Stromal cell of bone marrow (primary cell): Measurements from ENCODE around the gene TCP11.

Source experiments
- DNase-seq: peaks from one replicate; pipeline ENCODE4 v3.0.0-alpha.2; 2012; ENCODE audit warnings: low read depth

The TCP11 gene

DNA sequence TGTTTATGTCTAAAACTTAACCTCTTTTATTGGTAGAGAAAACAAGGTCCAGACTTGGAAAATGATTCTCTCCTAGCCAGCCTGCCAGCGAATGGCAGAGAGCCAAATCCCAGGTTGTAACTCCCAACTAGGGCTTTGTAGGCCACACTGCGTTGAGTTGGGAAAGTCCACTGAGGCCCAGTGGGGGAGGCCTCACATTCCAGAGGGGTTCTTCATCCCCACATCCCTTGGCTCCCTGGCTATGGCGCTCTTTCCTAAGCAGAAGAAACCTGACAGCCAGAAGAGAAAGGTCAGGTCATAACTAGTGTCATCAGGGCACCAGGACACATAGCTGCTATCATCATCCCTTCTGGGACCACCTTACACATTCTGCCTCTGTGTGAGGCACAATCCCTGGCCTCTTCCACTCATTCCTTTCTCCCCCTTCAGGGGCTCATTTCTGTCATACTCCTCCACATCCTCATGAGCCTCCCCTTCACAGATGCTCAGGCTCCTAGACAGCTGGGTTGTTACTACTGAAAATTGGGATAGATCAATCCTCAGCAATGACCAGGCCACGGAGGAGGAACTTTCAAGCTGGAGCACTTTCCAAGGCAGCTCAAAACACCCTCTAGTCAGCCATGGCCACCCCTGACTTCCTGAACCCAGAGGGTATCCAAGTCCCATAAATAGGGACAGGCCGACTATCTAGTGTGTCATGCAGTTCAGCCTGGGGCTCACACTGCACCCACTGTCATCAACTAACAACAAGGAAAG lies 48.6 kb downstream of the TCP11 start:
- DNase-seq: peak; percentile 47

DNA sequence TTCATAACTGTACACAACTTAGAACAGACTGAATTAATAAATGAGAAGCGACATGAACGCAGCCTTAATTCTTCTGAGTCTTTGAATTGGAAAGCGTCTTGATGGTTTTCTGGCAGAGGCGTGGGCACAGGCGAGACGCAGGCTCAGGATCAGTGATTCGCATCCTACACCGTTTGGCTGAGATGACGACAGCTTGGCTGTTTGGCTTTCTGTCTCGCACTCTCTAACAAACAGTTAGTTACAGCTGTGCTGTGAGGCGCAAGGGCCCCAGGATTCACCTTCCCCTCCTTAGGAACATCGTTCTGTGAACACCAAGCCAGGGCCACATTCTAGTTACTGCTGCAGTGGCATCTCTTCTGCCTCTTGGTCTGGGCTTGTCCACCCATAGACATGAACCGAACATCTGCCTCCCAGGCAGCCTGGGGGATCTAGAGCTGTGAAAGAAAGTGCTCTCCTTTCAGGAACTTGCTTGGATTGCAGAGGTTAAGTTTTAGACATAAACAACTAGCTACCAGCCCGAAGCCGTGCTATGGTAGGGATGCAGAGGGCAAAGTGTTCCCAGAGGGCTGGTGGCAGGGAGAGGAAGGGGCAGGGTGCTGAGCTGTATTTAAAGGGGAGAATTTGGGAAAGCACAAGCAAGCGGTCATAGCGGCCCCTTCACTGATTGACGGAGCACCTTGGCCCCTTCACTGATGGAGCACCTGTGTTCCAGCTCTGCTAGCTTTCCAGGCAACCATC lies 49.6 kb downstream of the TCP11 start:
- DNase-seq: no peak

- DNase-seq: no peak
Measured at GRCh38 chr6:35090734-35091133, 50.4 kb downstream of the TCP11 start.

DNA sequence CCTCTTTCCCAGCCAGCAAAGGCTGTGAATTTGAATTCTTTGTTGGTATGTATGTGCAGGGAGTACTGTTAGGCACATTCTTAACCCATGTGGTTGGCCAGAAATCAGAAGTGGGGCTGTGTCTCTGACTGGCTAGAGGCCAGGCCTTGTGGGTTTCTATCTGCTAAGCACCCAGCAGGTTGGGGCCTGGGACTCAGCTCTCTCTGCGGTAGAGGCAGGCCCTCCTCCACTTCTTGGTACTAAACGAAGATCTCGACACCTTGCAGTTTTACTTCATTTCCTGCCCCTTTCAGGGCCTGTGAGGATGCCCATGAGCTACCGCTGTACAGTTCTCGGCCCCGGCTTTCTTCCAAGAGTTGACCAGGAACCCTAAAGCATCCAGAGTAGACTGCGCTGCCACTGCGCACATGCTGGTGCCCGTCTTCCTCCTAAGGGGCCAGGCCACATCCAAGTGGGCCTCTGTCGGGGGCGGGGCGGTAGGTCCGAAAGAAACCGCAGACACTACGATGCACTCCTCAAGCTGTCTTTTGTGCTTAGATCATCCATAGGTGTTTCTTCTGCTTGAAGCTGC lies 51.1 kb downstream of the TCP11 start:
- no peak for DNase-seq

GRCh38 chr6:35089216-35089934 lies 51.8 kb downstream of the TCP11 start:
- no peak for DNase-seq

DNA sequence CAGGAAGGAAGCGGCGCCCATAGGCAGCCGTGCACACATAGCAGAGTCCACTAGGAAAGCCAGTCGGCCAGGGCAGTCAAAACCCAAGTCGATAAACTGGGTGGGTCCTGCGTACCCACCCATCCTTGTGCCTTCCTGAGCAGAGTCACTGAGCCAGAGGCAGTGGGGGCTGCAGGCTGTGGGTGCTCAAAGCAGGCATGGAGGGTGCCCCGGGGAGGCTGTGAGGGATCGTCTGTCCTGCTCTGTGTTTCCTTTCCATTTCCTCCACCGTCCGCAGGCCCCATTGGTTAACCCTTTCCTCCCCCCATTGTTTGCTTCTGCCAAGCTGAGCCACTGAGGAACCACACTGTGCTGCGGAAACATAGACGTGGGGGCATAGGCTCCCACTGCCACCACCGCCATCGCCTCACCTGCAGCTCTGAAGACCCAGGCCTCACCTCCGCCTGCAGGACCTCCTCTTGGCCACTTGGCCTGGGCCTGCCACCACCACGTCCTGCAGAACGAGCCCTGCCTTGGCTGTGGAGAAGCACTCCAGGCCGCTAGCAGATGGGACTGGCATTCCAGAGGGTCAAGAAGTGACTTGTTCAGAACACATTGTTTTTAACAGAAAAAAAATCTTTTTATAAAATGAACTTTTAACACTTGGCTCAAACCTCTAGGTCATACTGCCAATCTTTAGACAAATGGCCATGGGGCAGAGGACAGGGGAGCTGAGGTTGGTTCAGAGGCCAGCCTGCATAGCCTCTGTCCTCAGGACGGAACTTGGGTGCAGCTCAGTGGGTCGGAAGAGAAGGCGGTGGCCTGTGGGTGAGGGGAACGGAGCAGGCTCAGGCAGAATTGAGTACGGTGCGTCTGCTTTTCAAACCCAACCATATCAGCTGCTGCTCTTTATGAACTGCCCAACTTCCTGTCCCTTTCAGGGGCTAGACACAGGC lies 52.6 kb downstream of the TCP11 start:
- DNase-seq: no peak

- no peak for DNase-seq
Measured at GRCh38 chr6:35087361-35088280, 53.5 kb downstream of the TCP11 start.

- no peak for DNase-seq
Measured at GRCh38 chr6:35086636-35087360, 54.3 kb downstream of the TCP11 start.

DNA sequence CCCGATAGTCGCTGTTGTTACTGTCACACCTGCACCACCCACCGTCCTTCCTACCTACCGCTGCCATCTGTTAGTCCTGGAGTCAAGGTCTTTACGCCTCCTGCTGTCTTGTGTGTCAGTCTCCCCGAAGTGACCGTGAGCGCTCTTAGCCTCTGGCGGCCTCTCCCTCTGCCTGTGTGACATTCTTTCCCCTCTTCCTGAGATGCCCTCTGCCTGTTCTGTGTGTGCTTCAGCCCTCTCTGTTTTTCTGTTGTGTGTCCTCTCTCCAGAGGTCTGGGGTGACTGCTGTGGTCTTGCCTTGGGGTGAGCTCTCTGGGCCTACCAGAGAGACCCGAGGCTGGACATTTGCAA lies 54.9 kb downstream of the TCP11 start:
- no peak for DNase-seq

DNA sequence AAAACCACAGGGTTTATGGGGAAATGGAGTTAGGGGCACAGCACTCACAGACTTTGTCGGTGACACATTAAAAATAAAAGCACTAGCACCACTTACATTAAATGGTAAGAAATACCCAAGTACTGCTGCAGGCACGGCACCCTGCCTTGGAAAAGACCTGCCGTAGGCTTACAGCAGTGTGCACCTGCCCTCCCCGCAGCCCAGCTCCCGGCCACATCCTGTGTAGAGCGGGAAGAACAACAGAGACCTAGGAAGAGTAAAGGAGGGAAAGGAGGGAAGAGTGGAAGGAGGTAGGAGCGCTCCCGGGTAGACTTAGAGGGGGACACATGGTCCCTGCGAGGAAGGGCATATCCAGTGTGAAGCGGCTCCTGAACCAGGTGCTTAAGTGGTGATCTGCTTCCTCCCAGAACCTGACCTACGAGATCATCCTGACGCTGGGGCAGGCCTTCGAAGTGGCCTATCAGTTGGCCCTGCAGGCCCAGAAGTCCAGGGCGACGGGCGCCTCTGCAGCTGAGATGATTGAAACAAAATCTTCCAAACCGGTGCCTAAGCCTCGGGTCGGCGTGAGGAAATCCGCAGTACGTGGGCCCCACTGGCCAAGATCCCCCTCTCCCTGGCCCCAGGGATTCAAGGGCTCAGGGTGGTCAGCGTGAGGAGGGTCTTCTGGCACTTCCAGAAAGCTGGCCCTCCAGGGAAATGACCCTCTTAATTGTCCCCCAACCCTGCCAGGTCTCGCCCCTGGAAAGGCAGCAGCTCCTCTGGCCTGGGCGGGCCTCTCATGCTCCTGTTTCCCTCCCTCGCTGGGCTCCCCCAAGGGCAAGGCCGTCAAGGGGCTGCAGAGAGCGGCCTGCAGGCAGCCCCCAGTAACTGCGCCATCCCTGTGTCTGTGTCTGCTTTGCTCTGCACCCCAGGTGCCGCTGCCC lies 55.5 kb downstream of the TCP11 start:
- DNase-seq: no peak

- DNase-seq: no peak
Measured at GRCh38 chr6:35084511-35085203, 56.5 kb downstream of the TCP11 start.

DNA sequence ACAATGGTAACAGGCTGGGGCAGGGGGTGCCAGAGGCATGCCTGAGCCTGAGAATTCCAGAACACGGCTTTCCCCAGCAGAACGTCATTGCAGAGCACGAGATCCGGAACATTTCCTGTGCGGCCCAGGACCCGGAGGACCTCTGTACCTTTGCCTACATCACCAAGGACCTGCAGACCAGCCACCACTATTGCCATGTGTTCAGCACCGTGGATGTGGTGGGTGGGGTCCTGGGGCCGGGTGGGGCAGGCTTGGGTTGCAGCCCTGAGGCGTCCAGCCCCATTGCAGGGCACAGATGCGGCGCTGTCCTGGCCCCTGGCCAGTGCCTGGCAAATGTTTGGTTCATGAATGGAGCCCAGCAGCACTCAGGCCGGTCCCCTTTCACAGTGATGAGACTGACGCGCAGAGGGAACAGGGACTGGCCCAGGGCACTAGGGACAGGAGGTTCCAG lies 57.1 kb downstream of the TCP11 start:
- no peak for DNase-seq

GRCh38 chr6:35083507-35083906 lies 57.6 kb downstream of the TCP11 start:
- no peak for DNase-seq

DNA sequence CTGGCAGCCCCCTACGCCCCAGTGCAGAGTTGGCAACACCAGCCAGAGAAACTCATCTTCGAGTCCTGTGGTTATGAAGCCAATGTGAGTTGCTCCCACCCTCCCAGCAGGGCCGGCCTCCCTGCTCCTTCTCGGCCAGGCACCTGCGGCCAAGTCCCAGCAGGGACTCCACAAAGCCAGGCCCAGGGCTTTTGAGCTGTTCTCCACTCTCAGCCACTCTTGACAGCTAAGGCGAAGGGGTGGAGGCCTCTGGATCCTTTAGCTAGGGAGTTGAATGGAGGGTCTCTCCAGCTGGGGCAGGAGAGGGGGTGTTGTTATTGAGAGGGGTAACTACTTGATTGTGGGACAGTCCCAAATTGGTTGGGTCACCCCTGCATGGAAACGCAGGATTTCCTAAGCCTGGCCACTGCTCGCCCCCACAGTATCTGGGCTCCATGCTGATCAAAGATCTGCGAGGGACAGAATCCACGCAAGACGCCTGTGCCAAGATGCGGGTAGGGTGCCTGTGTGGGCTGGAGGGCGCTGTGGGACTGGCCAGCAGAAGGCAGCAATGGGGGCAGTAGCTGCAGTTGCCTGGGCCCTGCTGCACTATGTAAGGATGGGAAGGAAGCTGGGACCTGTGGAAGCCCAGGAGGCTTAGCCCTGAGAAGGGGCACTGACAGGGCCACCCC lies 58.3 kb downstream of the TCP11 start:
- no peak for DNase-seq

GRCh38 chr6:35082046-35082732 lies 59.0 kb downstream of the TCP11 start:
- DNase-seq: no peak

- DNase-seq: no peak
Measured at GRCh38 chr6:35081426-35081851, 59.7 kb downstream of the TCP11 start.
